NK-92 (cell line): ENCODE measurements around the gene PABPC1L.

Experiments
- DNase-seq: peaks from one replicate; lab custom pipeline; 2025; ENCODE audit not compliant: unreplicated experiment; lab: John Stamatoyannopoulos, UW

The PABPC1L gene

GRCh38 chr20:44942264-44942973, 32.6 kb downstream of the PABPC1L start:
- DNase-seq = no peak

- DNase-seq = no peak
Measured at GRCh38 chr20:44943828-44944227, 34.0 kb downstream of the PABPC1L start.

- no peak for DNase-seq
Measured at GRCh38 chr20:44945261-44945660, 35.4 kb downstream of the PABPC1L start.

- DNase-seq = no peak
Measured at GRCh38 chr20:44946271-44946852, 36.5 kb downstream of the PABPC1L start.

- DNase-seq = no peak
Measured at GRCh38 chr20:44948107-44948506, 38.2 kb downstream of the PABPC1L start.

GRCh38 chr20:44948513-44948912, 38.7 kb downstream of the PABPC1L start:
- no peak for DNase-seq

GRCh38 chr20:44950368-44950767, 40.5 kb downstream of the PABPC1L start:
- DNase-seq = no peak

GRCh38 chr20:44952731-44953130, 42.9 kb downstream of the PABPC1L start:
- DNase-seq = no peak

GRCh38 chr20:44954211-44954610, 44.4 kb downstream of the PABPC1L start:
- DNase-seq = no peak

GRCh38 chr20:44955270-44955669, 45.4 kb downstream of the PABPC1L start:
- no peak for DNase-seq

- no peak for DNase-seq
Measured at GRCh38 chr20:44956410-44956809, 46.5 kb downstream of the PABPC1L start.

GRCh38 chr20:44958276-44958675, 48.4 kb downstream of the PABPC1L start:
- DNase-seq = no peak

GRCh38 chr20:44959082-44959637, 49.3 kb downstream of the PABPC1L start:
- DNase-seq = no peak

GRCh38 chr20:44959638-44960102, 49.8 kb downstream of the PABPC1L start:
- DNase-seq = no peak

- DNase-seq = peak; percentile 37
Measured at GRCh38 chr20:44960103-44960852, 50.4 kb downstream of the PABPC1L start, which contains the start of gene TOMM34. TSS of gene TOMM34 (minus strand) at chr20:44960397. CDS start at chr20:44960333, 64 bp downstream.

- no peak for DNase-seq
Measured at GRCh38 chr20:44961011-44961869, 51.4 kb downstream of the PABPC1L start.

- no peak for DNase-seq
Measured at GRCh38 chr20:44961870-44962267, 52.0 kb downstream of the PABPC1L start.

GRCh38 chr20:44962483-44962882, 52.6 kb downstream of the PABPC1L start:
- no peak for DNase-seq

- DNase-seq = no peak
Measured at GRCh38 chr20:44963325-44964215, 53.7 kb downstream of the PABPC1L start.

GRCh38 chr20:44965651-44966029, 55.8 kb downstream of the PABPC1L start:
- no peak for DNase-seq
